GM12892 (cell line): ENCODE results near the gene MYB.

Source experiments
- POLR2A ChIP-seq: IDR thresholded peaks from 2 replicates; pipeline ENCODE4 v1.6.1; 2011; ENCODE audit warnings: low read depth, low read length, control low read depth
- POLR2AphosphoS5 ChIP-seq: IDR thresholded peaks from 2 replicates; pipeline ENCODE4 v1.6.1; 2011; ENCODE audit warnings: low read depth, low read length, control low read depth

- TF ChIP-seq POLR2A (no peak), POLR2AphosphoS5 (no peak)
These were observed 31.7 kb upstream of the MYB start for GRCh38 chr6:135149376-135149775.
